Activated T-helper 1 cell treated with anti-CD3 and anti-CD28 coated beads, Interleukin-12 subunit alpha, Interleukin-12 subunit beta, Interleukin-2, Interleukin-4 antibody, amounts not matched to agents 30 ng/mL and 10 ng/mL and 1 ng/mL, durations not matched to agents 14 hours and 24 hours and 36 hours (primary cell): ENCODE results near the gene SRXN1. TPM values are rescaled to one million over a fixed set of nuclear protein-coding genes. Genes with fewer than 3 reads are reported as not detected.
A peak's percentile ranks its signal among the peaks of the same experiment; 100 is the strongest.

Experiments used
- DNase-seq: peaks from one replicate; pipeline ENCODE4 v3.0.0; 2021; ENCODE audit warnings: low spot score
- H3K27ac Mint-ChIP-seq: one replicate; pipeline ENCODE4 v1.8.0; 2021; ENCODE audit warnings: mild to moderate bottlenecking, mixed read lengths
- H3K27me3 Mint-ChIP-seq: one replicate; pipeline ENCODE4 v1.8.0; 2022; ENCODE audit warnings: mild to moderate bottlenecking, moderate library complexity, mixed read lengths; ENCODE audit not compliant: insufficient read depth
- H3K36me3 Mint-ChIP-seq: one replicate; pipeline ENCODE4 v1.8.0; 2021; ENCODE audit warnings: low read depth, mixed read lengths
- H3K4me1 Mint-ChIP-seq: one replicate; pipeline ENCODE4 v1.8.0; 2021; ENCODE audit warnings: low read depth, mixed read lengths
- H3K4me3 Mint-ChIP-seq: one replicate; pipeline ENCODE4 v1.8.0; 2021; ENCODE audit warnings: mild to moderate bottlenecking, moderate library complexity, mixed read lengths
- H3K9me3 Mint-ChIP-seq: one replicate; pipeline ENCODE4 v1.8.0; 2021; ENCODE audit warnings: mixed read lengths
- intact Hi-C: fragments of 100-400 bp; cut with micrococcal nuclease; formaldehyde crosslinking; loops from one replicate; pipeline ENCODE4 v1.15.1; 2024
- total RNA-seq: library from RNA; stranded (reverse); gene quantifications from 2 replicates; pipeline ENCODE4 v1.2.3, GENCODE V29; 2022

SRXN1 gene
- total RNA-seq, 1 donor from 2014 or later = 28.8 TPM

DNA sequence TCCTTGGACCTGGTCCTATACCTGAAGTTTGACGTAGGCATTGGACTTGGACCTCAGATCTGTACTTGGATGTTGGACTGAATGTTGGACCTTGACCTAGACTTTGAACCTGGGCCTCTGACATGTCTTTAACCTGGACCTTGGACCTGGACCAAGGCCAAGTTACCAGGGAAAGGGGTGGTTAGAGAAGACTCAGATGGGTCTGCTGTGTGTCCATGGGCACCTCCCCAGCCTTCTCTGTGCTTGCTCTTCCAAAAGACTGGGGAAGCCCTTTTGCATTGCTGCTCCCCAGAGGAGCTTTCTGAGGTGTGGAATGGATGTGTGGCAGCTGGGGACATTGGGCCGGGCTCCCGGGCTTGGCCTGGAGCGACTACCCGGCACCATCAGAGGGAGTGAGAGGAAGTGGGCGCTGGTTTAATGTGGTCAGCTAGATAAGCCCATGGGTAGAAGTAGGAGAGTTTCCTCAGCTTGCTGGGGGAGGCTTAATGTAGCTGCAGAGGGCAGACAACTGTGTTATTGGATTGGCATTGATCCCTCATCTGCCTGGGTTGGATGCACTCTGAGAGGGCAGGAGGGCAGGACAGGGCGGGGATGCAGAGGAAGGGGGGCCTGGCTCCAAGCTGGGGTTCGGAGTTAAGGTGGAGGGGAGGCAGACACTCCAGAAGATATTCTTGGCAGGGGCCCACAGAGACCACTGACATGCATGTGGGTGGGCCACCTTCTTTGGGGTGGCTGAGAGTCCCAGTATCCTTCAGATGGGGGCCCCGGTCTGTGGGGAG lies 18.4 kb upstream of the SRXN1 start:
- intact Hi-C loops = no loop called here
- Mint-ChIP-seq H3K4me1 (peaks cover 6% of the 10 kb centered on the region), H3K9me3 (no peaks in the 10 kb centered on the region), H3K27me3 (peaks cover 48% of the 10 kb centered on the region), H3K36me3 (no peaks in the 10 kb centered on the region), H3K4me3 (no peak overlapping the region), H3K27ac (no peak overlapping the region)
- no peak for DNase-seq

DNA sequence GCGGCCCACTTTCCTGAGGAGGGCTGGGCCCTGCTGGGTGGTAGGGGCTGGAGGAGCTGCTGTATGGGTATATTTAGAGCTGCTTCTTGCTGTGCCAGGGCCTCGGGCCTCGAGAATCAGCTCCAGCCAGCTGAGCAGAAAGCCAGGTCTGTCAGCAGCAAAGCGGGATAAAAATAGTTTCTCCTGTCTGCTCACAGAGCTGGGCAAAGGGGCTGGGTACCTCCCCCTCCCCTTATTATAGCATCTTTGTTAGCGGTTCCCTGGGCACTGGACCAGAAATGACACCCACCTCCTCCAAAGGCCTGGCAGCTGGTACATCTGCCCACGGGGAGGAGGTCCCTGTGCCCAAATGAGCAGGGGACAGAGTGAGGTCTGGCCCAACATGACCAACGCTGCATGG lies 16.6 kb upstream of the SRXN1 start:
- Mint-ChIP-seq H3K9me3 (no peaks in the 10 kb centered on the region), H3K4me3 (no peak overlapping the region), H3K27ac (no peak overlapping the region), H3K27me3 (peaks cover 48% of the 10 kb centered on the region), H3K4me1 (no peaks in the 10 kb centered on the region), H3K36me3 (no peaks in the 10 kb centered on the region)
- intact Hi-C loops = loop anchor here (5.0 kb wide), 1 partner anchor 57 kb away; the partner anchor contains the start of gene TCF15
- no peak for DNase-seq

DNA sequence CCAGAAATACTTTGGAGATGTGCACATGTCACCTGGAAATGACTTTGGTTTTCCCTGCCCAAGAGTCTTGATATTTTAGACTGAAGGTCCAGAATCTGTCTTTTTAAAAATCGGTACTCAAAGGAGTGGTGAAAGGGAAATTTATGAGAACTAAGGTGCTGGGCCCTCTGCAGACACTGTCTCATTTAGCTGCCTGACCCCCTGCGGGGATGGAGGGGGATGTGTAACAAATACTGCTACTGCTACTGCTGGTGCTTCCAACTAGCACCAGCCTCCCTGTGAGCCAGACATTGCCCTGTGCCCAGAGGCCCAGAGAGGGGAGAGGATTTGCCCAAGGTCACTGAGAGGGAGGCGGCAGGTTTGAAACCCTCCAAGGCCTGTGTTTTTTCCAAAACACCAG lies 15.6 kb upstream of the SRXN1 start:
- no peaks in the 10 kb centered on the region for H3K36me3 Mint-ChIP-seq
- H3K4me3 Mint-ChIP-seq = no peak overlapping the region
- no peak overlapping the region for H3K27ac Mint-ChIP-seq
- peaks cover 41% of the 10 kb centered on the region for H3K27me3 Mint-ChIP-seq
- no peaks in the 10 kb centered on the region for H3K9me3 Mint-ChIP-seq
- intact Hi-C loops = loop anchor here (5.0 kb wide), 1 partner anchor 56 kb away; the partner anchor contains the start of gene TCF15
- DNase-seq = no peak
- H3K4me1 Mint-ChIP-seq = no peaks in the 10 kb centered on the region

DNA sequence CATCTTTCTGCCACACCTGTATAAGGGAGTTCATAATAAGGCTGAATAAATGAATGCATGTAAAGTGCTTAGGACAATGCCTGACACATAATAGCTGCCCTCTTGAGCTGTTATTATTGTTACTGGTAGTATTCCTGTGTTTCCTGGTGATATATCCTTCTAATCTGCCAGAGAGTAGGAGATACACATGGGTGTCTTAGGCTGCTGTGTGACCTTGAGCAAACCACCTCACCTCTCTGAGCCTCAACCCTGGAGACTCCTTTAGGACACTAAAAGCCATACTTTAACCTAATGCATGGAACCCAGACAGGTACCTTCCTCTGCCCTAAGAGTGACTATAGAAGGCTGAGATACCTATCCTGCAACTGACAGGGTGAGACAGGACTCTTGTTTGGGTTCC lies 15.1 kb upstream of the SRXN1 start:
- H3K4me1 Mint-ChIP-seq = peaks cover 2% of the 10 kb centered on the region
- no peak overlapping the region for H3K27ac Mint-ChIP-seq
- no peak for DNase-seq
- H3K4me3 Mint-ChIP-seq = no peak overlapping the region
- H3K36me3 Mint-ChIP-seq = no peaks in the 10 kb centered on the region
- H3K27me3 Mint-ChIP-seq = peaks cover 38% of the 10 kb centered on the region
- H3K9me3 Mint-ChIP-seq = no peaks in the 10 kb centered on the region
- intact Hi-C loops = loop anchor here (5.0 kb wide), 1 partner anchor 56 kb away; the partner anchor contains the start of gene TCF15

DNA sequence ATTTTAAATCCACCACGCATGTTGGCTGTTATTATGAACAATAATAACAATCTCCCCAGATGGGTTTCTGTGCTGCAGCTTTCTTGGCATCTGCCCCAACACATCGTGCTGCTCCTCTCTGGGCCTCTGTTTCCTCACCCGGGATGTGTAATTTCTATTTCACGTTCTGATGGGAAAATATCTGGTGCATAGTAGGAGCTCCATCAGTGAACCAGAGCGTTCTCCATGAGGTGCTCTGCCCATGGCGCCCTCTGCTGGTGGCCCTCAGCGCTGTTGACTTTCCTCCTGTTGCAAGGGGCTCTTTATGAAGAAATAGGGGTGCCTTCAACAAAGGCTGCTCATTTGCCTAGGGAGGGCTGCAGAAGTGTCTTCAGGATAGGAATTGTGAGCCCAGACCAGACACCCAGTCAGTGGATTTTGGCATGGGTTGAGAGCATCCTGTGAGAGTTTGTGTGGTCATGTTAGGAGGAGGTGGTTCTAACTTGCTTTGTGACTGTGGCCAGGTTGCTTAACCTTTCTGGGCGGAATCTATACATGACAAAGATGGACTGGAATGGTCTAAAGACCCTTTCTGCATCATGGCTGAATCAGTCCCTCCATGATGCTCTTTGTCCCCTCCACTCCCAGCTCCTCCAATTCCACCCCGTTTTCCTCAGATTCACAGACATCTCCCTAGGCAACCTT lies 14.5 kb upstream of the SRXN1 start:
- no peaks in the 10 kb centered on the region for H3K36me3 Mint-ChIP-seq
- H3K4me3 Mint-ChIP-seq = no peak overlapping the region
- no peak overlapping the region for H3K27ac Mint-ChIP-seq
- no peaks in the 10 kb centered on the region for H3K9me3 Mint-ChIP-seq
- H3K27me3 Mint-ChIP-seq = peaks cover 39% of the 10 kb centered on the region
- H3K4me1 Mint-ChIP-seq = peaks cover 7% of the 10 kb centered on the region
- intact Hi-C loops = loop anchor here (1.0 to 5.0 kb wide), 4 partner anchors 14 to 313 kb away; partner anchors contain the start of genes SRXN1 and TCF15
- DNase-seq = peak; percentile 37

DNA sequence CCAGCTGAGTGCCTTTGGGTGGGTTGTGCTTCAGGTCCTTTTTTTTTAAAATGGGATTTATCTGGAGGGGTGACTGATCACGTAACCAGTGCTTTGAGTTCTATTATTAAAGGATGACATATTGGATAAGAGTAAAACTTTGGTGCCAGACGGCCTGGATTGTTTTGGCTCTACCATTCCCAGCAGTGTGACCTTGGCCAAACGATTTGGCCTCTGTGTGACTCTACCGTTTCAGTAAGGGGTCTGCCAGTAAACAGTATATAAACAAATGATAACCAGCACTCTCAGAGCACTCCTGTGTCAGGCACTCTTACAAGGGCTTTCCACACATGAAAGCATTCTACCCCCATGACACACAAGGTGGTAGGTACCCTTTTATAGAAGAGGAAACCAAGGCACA lies 13.9 kb upstream of the SRXN1 start:
- Mint-ChIP-seq H3K27ac (no peak overlapping the region), H3K27me3 (peaks cover 39% of the 10 kb centered on the region), H3K9me3 (no peaks in the 10 kb centered on the region), H3K36me3 (no peaks in the 10 kb centered on the region), H3K4me1 (peaks cover 7% of the 10 kb centered on the region), H3K4me3 (no peak overlapping the region)
- intact Hi-C loops = loop anchor here (1.0 to 5.0 kb wide), 4 partner anchors 14 to 313 kb away; partner anchors contain the start of genes SRXN1 and TCF15
- no peak for DNase-seq

DNA sequence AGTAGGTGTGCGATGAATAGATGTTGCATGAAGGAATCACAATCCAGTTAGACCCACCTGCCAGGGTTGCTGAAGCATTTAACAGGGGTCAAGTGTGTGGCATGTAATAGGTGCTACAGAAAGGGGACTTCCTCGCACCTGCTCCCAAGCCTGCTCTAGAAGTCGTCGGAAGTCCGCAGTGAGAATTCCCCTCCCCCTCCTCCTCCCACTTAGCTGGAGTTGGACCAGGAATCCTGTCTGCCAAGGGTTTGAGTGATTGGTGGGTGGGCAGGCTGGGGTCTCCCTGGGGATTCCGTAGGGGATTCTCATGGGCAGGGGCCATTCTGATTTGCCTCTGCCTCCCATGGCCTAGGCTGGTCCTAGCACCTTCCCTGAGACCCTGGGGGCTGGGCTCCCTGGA lies 12.3 kb upstream of the SRXN1 start:
- Mint-ChIP-seq H3K4me1 (peaks cover 14% of the 10 kb centered on the region), H3K27me3 (peaks cover 46% of the 10 kb centered on the region), H3K4me3 (no peak overlapping the region), H3K9me3 (no peaks in the 10 kb centered on the region), H3K27ac (no peak overlapping the region), H3K36me3 (no peaks in the 10 kb centered on the region)
- no peak for DNase-seq
- intact Hi-C loops = loop anchor here (5.0 kb wide), 1 partner anchor 53 kb away; the partner anchor contains the start of gene TCF15

DNA sequence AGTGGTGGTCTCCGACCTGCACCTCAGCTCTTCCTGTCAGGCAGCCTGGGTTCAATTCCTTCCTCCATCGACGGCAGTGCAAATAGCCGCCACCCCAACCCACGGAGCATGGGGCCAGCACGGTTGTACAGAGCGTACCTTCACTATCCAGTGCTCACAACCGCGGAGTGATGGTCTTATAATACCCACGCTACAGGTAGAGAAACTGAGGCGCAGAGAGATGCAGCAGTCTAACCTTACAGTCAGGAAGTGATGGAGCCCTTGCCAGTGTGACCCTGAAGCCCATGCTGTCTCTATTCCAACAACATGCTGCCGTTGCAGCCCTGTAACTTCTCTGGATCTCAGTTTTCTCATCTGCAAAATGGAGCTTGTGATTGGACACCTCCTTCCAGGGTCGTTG lies 11.6 kb upstream of the SRXN1 start:
- no peak for DNase-seq
- H3K27ac Mint-ChIP-seq = peak overlapping the region; percentile 55
- intact Hi-C loops = no loop called here
- no peaks in the 10 kb centered on the region for H3K36me3 Mint-ChIP-seq
- H3K4me1 Mint-ChIP-seq = peaks cover 14% of the 10 kb centered on the region
- peaks cover 51% of the 10 kb centered on the region for H3K27me3 Mint-ChIP-seq
- no peak overlapping the region for H3K4me3 Mint-ChIP-seq
- no peaks in the 10 kb centered on the region for H3K9me3 Mint-ChIP-seq

DNA sequence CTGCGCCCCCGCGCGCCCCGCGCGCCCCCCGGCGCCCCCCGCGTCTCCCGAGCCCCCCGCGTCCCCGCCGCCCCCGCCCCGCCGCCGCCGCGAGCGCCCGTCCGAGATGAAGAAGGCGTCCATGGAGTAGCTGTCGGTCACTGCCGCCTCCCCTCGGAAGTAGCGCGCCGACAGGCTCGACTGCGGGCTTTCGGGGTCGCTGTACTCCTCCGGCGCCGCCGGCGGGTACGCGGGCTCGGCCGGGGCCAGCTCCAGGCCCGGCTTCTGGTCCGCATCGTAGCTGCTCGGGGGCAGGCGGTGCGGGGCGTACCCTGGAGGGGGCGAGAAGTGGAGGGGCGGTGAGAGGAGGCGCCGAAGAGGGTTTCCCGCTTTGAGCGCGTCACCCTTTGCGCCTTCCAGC lies 11.2 kb upstream of the SRXN1 start:
- Mint-ChIP-seq H3K4me1 (peaks cover 14% of the 10 kb centered on the region), H3K27me3 (peaks cover 56% of the 10 kb centered on the region), H3K27ac (no peak overlapping the region), H3K9me3 (no peaks in the 10 kb centered on the region), H3K4me3 (no peak overlapping the region), H3K36me3 (no peaks in the 10 kb centered on the region)
- no peak for DNase-seq
- intact Hi-C loops = no loop called here

DNA sequence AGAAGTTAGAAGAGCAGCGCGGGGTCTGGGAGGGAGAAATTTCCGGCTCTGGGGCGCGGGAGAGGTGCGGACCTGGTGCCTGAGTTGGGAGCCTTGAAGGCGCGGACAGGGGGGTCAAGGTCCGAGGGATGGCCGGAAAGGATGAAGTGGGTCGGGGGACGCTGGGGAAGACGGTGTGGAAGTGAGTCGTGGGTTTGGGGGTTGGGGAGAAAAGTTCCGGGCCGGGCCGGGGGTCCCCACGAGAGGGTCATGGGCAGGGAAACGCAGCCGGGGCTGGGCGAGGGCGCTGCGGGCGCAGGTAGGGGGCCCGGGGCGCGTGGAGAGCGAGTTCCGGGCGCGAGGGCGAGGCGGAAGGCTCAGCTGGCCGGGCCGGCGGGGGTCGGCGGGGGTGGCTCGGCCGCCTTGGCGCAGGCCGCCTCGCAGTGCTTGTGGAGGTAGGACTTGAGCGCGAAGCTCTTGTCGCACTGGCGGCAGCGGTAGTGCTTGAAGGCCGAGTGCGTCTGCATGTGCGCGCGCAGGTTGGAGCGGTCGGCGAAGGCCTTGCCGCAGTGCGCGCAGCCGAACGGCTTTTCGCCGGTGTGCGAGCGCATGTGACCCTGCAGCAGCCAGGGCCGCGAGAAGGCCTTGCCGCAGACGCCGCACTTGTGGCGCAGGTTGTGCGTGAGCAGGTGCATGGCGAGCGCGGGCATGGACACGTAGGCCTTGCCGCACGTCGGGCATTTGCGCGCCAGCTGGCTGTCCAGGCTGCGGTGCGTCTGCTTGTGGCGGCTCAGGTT lies 10.5 kb upstream of the SRXN1 start:
- peak overlapping the region; percentile 58 for H3K27ac Mint-ChIP-seq
- no peak overlapping the region for H3K4me3 Mint-ChIP-seq
- intact Hi-C loops = no loop called here
- H3K9me3 Mint-ChIP-seq = no peaks in the 10 kb centered on the region
- no peak for DNase-seq
- H3K27me3 Mint-ChIP-seq = peaks cover 57% of the 10 kb centered on the region
- H3K4me1 Mint-ChIP-seq = peaks cover 14% of the 10 kb centered on the region
- H3K36me3 Mint-ChIP-seq = no peaks in the 10 kb centered on the region

DNA sequence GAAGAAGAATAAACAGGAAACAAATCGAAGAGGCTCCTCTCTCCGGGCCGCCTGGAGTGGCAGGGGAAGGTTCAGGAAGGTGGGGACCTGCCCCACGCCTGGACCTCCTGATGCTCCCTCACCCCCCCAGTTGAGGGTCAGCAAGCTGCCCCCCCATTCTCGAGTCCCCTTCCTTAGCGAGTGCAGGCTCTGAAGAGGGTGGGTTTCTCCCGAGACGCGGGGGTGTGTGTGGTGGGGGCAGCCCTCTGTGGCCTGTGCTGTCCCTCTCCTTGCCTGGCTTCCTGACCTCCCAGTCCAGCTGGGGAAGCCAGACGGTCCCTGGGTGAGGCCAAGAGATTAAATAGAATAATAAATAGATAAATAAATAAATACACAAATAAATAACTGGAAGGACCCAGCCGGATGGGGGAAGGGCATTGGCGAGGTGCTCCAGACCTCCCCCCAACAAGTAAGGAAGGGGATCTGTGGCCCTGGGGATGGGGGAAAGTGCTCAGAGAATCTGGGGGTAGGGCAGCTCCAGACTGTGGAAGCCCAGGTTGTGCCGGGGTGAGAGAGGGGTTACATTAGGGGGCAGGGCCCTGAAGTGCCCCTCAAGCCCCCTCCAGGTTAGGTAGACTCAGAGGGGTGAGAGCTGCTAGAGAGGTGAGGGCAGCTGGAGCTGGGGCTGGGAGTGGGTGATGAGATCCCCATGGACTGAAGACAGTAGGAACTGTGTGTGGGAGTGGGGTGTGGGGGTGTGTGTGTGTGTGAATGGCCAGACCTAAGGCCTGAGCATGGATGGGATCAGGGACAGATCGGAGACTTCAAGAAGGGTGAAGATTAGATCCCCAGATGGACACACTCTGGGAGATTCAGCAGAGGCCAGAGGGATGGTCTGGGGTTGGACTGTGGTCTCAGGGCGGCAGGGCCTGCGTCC lies 9.5 kb upstream of the SRXN1 start:
- Mint-ChIP-seq H3K27me3 (peaks cover 64% of the 10 kb centered on the region), H3K27ac (peak overlapping the region; percentile 58)

More for the DNA sequence above, 9.5 kb upstream of the SRXN1 start:
- no peak overlapping the region for H3K4me3 Mint-ChIP-seq
- DNase-seq = no peak
- H3K4me1 Mint-ChIP-seq = peaks cover 14% of the 10 kb centered on the region
- intact Hi-C loops = no loop called here
- no peaks in the 10 kb centered on the region for H3K9me3 Mint-ChIP-seq
- no peaks in the 10 kb centered on the region for H3K36me3 Mint-ChIP-seq
